Heart right ventricle (tissue), 16 donors: ENCODE results near the gene CCDC85C. TPM values are rescaled to one million over a fixed set of nuclear protein-coding genes. Genes with fewer than 3 reads are reported as not detected.
A peak's percentile ranks its signal among the peaks of the same experiment; 100 is the strongest.

ENCODE experiments used
- ATAC-seq, 8 donors: fragments of 200-7000 bp; cut with Tn5 transposase; one replicate each; pipeline ENCODE4 v1.9.1; 2020; ENCODE audit warnings: mild to moderate bottlenecking in 8 of 8, moderate library complexity in 8 of 8, moderate number of reproducible peaks in 1 of 8
- DNase-seq, 2 donors: peaks; one replicate each; pipeline ENCODE4 v3.0.0-alpha.2; 2020
- H3K27ac ChIP-seq, 10 donors: fragments of 200-600 bp; sonication (generic) in 2 of 10; one replicate each; pipeline versions ENCODE4 v1.5.0 to v1.8.0; 2020 to 2022; ENCODE audit warnings: mild to moderate bottlenecking in 3 of 10
- H3K27me3 ChIP-seq, 7 donors: fragments of 200-600 bp; one replicate each; pipeline ENCODE4 v1.8.0; 2021 to 2022; ENCODE audit warnings: mild to moderate bottlenecking in 2 of 7
- H3K36me3 ChIP-seq, 9 donors: fragments of 200-600 bp; sonication (generic) in 1 of 9; one replicate each; pipeline versions ENCODE4 v1.5.0 to v1.8.0; 2020 to 2022; ENCODE audit warnings: mild to moderate bottlenecking in 2 of 9
- H3K4me1 ChIP-seq, 9 donors: fragments of 200-600 bp; sonication (generic) in 1 of 9; one replicate each; pipeline versions ENCODE4 v1.5.0 to v1.8.0; 2020 to 2022; ENCODE audit warnings: mild to moderate bottlenecking in 4 of 9
- H3K4me3 ChIP-seq, 10 donors: fragments of 200-600 bp; sonication (generic) in 2 of 10; one replicate each; pipeline versions ENCODE4 v1.5.0 to v1.8.0; 2020 to 2022; ENCODE audit warnings: mild to moderate bottlenecking in 7 of 10, moderate library complexity in 2 of 10
- H3K9me3 ChIP-seq, 11 donors: fragments of 200-600 bp in 10 of 11; sonication (generic) in 2 of 11; one replicate each; pipeline versions ENCODE4 v1.5.0 to v1.8.0; 2013 to 2022; ENCODE audit warnings: mild to moderate bottlenecking in 2 of 11, control low read depth in 1 of 11, moderate library complexity in 1 of 11
- CTCF ChIP-seq, 9 donors: fragments of 200-600 bp; sonication (generic) in 2 of 9; IDR thresholded peaks; one replicate each; pipeline versions ENCODE4 v1.5.0 to v1.8.0; 2021 to 2022; ENCODE audit warnings: antibody characterized with exemption in 9 of 9, mild to moderate bottlenecking in 5 of 9, moderate library complexity in 1 of 9
- whole genome bisulfite sequencing, 2 donors: extraction: QIAGEN DNeasy Blood & Tissue Kit; methylation state at CpG; one replicate each; pipeline ENCODE4 v1.1.7; 2013; ENCODE audit warnings: inconsistent platforms in 1 of 2; 5-methylcytosine and 5-hydroxymethylcytosine counted together
- intact Hi-C, 10 donors: fragments of 100-400 bp; cut with DNase I; formaldehyde crosslinking; loops; one replicate each; pipeline versions ENCODE4 v1.11.1 to v1.14.2; 2022
- polyA plus RNA-seq, 2 donors: library from polyadenylated mRNA; stranded (reverse); fragments of 200-250 nt; gene quantifications; one replicate each; pipeline ENCODE4 v1.2.3, GENCODE V29; 2013
- total RNA-seq, 10 donors: library from RNA; stranded (reverse); fragmentation: NEBNext Ultra II Directional in 3 of 10; extraction: Animal tissue kit (Norgen Biotek cat#: 25700) in 3 of 10; gene quantifications; one replicate each; pipeline versions ENCODE4 v1.2.1 to v1.2.4, GENCODE V29; 2021 to 2023
- donor health status: Arrhythmogenic right ventricular cardiomyopathy.
- donor health status: ischemic (EF 13 %, LVEDD 7.1; RV severe dilation, severe dysfunction).
- donor health status: healthy with polysubstance abuse.
- donor health status: DM: no; HTN: yes; CAD: no.
- donor health status: DM: no; HTN: no; CAD: no.
- donor health status: ischemic (EF 25% LVEDD 6.9; RV normal size, moderate dysfunction).
- donor health status: ischemic (EF 25% LVEDD 5.7; RV mildly dilated, moderate dysfunction).
- donor health status: healthy.
- donor health status: DM: yes; HTN: yes; CAD: no.
- donor health status: Ischemic cardiomyopathy.
- donor health status: ischemic (EF 35%, LVEDD 5.7; RV mildly dilated, moderate dysfunction).
- donor health status: nonischemic (EF 11% LVEDD 7.7; RV severe dilation, severe dysfunction).
- donor health status: DM: yes; HTN: yes; CAD: no.
- donor health status: PGD.
- donor health status: ischemic (EF 29% LVEDD 5.4; RV normal size, mild dysfunction).
- donor health status: nonischemic (EF 23%, LVEDD 6.1; RV moderate dilation, normal function).

The CCDC85C gene
- total and polyA plus RNA-seq, 12 donors: 9.0 to 50.2 (median 31.5) TPM

GRCh38 chr14:99578541-99579101, 25.4 kb downstream of the CCDC85C start:
- WGBS, 2 donors: 29 to 43% methylated on average over 12 of the region's 12 CpGs
- no peaks in the 10 kb centered on the region for H3K36me3 ChIP-seq
- ATAC-seq (peak; percentile 14 to 67 (median 46)), DNase-seq (peak; percentile 47 to 57)
- no peaks in the 10 kb centered on the region for H3K9me3 ChIP-seq
- peaks cover 43 to 87% (median 60%) of the 10 kb centered on the region in 9 donors for H3K4me1 ChIP-seq
- no peak for TF ChIP-seq CTCF (IDR thresholded peaks at IDR 0.05)
- peak overlapping the region; percentile 14 to 90 (median 80) for H3K27ac ChIP-seq
- peak overlapping the region in 2 of 10 donors; percentile 8 to 16 for H3K4me3 ChIP-seq
- intact Hi-C loops: no loop called here
- no peaks in the 10 kb centered on the region for H3K27me3 ChIP-seq

DNA sequence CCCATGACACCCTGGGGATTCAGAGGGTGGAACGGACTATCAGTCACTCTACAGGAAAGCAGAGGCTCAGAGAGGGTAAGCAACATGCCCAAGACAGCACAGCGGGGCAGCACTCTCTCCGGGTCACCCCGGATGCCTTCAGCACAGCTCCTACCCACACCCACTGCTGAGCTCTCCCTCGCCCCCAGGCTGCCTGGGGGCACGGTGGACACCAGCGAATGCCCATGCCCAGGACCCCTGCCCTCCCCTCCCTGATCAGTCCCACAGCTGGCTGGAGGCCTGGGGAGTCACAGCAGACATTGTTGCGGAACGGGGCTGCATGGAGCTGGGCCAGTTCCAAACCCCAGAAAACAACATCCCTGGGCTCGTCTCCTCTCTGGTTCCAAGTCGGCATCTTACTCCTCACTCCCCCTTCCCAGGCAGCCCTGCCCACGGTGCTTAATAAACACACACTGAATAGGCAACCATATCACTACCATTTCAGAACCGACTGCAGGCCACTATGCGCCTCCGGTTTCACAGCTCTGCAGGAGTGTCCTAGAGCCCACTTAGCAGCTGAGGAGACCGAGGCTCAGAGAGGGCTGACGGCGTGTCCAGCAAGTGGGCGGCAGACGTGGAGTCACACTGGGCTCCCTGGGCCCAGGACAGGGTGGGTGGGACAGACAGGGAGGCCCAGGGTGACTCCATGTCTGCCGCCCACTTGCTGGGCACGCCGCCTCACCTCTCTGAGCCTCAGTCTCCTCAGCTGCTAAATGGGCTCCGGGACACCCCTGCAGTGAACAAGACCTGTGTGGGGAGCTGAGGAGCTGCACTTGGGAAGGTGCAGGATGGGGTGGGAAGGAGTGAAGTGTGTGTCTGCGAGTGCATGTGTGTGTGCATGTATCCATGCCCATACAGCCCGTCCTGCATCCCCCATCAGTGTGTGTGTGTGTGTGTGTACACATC, 27.0 kb downstream of the CCDC85C start:
- H3K36me3 ChIP-seq: no peaks in the 10 kb centered on the region
- WGBS, 2 donors: 79 to 80% methylated on average over 26 of the region's 26 CpGs
- TF ChIP-seq CTCF (IDR thresholded peaks at IDR 0.05): no peak
- H3K4me1 ChIP-seq: peaks cover 54 to 100% (median 75%) of the 10 kb centered on the region in 9 donors
- H3K27me3 ChIP-seq: no peaks in the 10 kb centered on the region
- no peak overlapping the region for H3K4me3 ChIP-seq
- ATAC-seq (no peak), DNase-seq (no peak)
- H3K9me3 ChIP-seq: no peaks in the 10 kb centered on the region
- intact Hi-C loops: no loop called here
- H3K27ac ChIP-seq: peak overlapping the region in 9 of 10 donors; percentile 26 to 92 (median 84)

DNA sequence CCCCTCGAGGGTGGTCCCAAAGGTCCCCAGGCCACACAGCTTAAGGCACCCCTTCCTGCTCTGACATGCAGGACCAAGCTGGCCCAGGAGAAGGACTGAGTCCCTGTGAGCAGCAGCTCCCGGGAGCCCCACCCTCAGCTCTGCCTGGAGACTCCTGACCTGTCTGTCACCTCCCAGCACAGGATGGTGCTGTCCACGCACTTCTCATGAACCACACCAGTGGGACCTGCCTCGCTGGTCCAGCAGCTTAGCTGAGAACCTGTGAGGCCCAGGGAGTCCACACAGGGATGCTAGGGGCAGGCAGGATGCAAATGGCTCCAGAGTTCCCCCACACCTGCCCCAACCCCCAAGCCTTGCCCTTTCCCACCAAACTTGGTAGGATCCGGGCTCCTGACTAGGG, 27.7 kb downstream of the CCDC85C start:
- WGBS, 2 donors: 47 to 66% methylated on average over 5 of the region's 5 CpGs
- H3K27ac ChIP-seq: peak overlapping the region in 9 of 10 donors; percentile 26 to 92 (median 84)
- DNase-seq: no peak
- peak in 1 of 8 donors; percentile 6 for ATAC-seq
- no peaks in the 10 kb centered on the region for H3K27me3 ChIP-seq
- peaks cover 54 to 100% (median 79%) of the 10 kb centered on the region in 9 donors for H3K4me1 ChIP-seq
- no peaks in the 10 kb centered on the region for H3K36me3 ChIP-seq
- no peaks in the 10 kb centered on the region for H3K9me3 ChIP-seq
- no peak for TF ChIP-seq CTCF (IDR thresholded peaks at IDR 0.05)
- no peak overlapping the region for H3K4me3 ChIP-seq
- intact Hi-C loops: no loop called here
